ENCODE measurements around the gene NAGPA.
A peak's percentile ranks its signal among the peaks of the same experiment; 100 is the strongest.
"Not testable (repeated sequence)": the region's sequence is repeated elsewhere in the genome, so short reads cannot be mapped to it uniquely, and the experiment has no call there.

The NAGPA gene

DNA sequence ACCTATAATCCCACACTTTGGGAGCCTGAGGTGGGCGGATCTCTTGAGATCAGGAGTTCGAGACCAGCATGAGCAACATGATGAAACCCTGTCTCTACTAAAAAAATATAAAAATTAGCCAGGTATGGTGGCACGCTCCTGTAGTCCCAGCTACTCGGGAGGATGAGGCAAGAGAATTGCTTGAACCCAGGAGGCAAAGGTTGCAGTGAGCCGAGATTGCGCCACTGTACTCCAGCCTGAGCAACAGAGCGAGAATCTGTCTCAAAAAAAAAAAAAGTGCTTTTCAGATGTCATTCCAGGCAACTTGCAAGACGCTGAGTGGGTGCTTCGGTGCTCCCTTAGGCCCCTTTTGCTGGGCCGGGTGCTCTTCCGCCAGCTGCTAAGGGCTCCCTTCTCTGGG is 10.8 kb upstream of the NAGPA start:
- not testable (repeated sequence) for H3K9ac ChIP-seq (ENCODE audit: low read depth in 1 of 2, low read length in 2 of 2); H3K4me1 ChIP-seq (ENCODE audit: control insufficient read depth in 1 of 2, insufficient read depth in 2 of 2, low read length in 2 of 2); H3K4me3 ChIP-seq (ENCODE audit: low read depth in 1 of 2, low read length in 2 of 2); H3K27ac ChIP-seq (ENCODE audit: low read depth, low read length); H3K9me3 ChIP-seq (ENCODE audit: control insufficient read depth in 1 of 2, low read length in 2 of 2); H3K27me3 ChIP-seq (ENCODE audit: control insufficient read depth in 1 of 2, insufficient read depth in 2 of 2, low read length in 2 of 2); H3K36me3 ChIP-seq (ENCODE audit: control insufficient read depth in 1 of 2, insufficient read depth in 2 of 2, low read length in 2 of 2)

GRCh38 chr16:5044011-5044540 is 10.3 kb upstream of the NAGPA start:
- H3K9ac ChIP-seq (ENCODE audit: low read depth in 1 of 2, low read length in 2 of 2): no peak overlapping the region
- no peaks in the 10 kb centered on the region for H3K36me3 ChIP-seq (ENCODE audit: control insufficient read depth in 1 of 2, insufficient read depth in 2 of 2, low read length in 2 of 2)
- H3K4me3 ChIP-seq (ENCODE audit: low read depth in 1 of 2, low read length in 2 of 2): no peak overlapping the region
- H3K27me3 ChIP-seq (ENCODE audit: control insufficient read depth in 1 of 2, insufficient read depth in 2 of 2, low read length in 2 of 2): peaks cover 0 to 3% of the 10 kb centered on the region in 2 donors
- H3K9me3 ChIP-seq (ENCODE audit: control insufficient read depth in 1 of 2, low read length in 2 of 2): no peaks in the 10 kb centered on the region
- no peaks in the 10 kb centered on the region for H3K4me1 ChIP-seq (ENCODE audit: control insufficient read depth in 1 of 2, insufficient read depth in 2 of 2, low read length in 2 of 2)
- H3K27ac ChIP-seq (ENCODE audit: low read depth, low read length): no peak overlapping the region

GRCh38 chr16:5042574-5043171 is 8.9 kb upstream of the NAGPA start:
- H3K9ac ChIP-seq (ENCODE audit: low read depth in 1 of 2, low read length in 2 of 2): no peak overlapping the region
- peaks cover 0 to 3% of the 10 kb centered on the region in 2 donors for H3K27me3 ChIP-seq (ENCODE audit: control insufficient read depth in 1 of 2, insufficient read depth in 2 of 2, low read length in 2 of 2)
- H3K27ac ChIP-seq (ENCODE audit: low read depth, low read length): no peak overlapping the region
- H3K4me1 ChIP-seq (ENCODE audit: control insufficient read depth in 1 of 2, insufficient read depth in 2 of 2, low read length in 2 of 2): no peaks in the 10 kb centered on the region
- H3K36me3 ChIP-seq (ENCODE audit: control insufficient read depth in 1 of 2, insufficient read depth in 2 of 2, low read length in 2 of 2): no peaks in the 10 kb centered on the region
- no peaks in the 10 kb centered on the region for H3K9me3 ChIP-seq (ENCODE audit: control insufficient read depth in 1 of 2, low read length in 2 of 2)
- no peak overlapping the region for H3K4me3 ChIP-seq (ENCODE audit: low read depth in 1 of 2, low read length in 2 of 2)

DNA sequence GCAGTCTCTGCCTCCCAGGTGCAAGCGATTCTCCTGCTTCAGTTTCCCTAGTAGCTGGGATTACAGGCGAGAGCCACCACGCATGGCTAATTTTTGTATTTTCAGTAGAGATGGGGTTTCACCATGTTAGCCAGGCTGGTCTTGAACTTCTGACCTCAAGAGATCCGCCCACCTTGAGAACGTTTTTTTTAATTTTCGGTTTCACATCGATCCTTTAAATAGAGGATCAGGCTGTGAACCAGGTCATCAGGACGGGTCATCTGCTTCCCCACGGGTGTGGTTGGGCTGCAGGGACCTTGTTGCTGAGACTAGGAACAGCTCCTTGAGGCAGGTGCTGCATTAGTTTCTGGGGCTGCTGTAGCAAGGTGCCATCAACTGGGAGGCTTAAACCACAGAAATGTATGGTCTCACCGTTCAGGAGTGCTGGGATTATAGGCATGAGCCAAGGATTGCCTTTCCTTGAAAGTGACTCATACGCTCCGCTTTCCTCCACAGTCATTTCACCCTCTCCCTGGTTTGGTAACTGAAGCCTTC is 7.9 kb upstream of the NAGPA start:
- no peaks in the 10 kb centered on the region for H3K36me3 ChIP-seq (ENCODE audit: control insufficient read depth in 1 of 2, insufficient read depth in 2 of 2, low read length in 2 of 2)
- no peak overlapping the region for H3K4me3 ChIP-seq (ENCODE audit: low read depth in 1 of 2, low read length in 2 of 2)
- H3K27ac ChIP-seq (ENCODE audit: low read depth, low read length): no peak overlapping the region
- no peaks in the 10 kb centered on the region for H3K9me3 ChIP-seq (ENCODE audit: control insufficient read depth in 1 of 2, low read length in 2 of 2)
- no peaks in the 10 kb centered on the region for H3K4me1 ChIP-seq (ENCODE audit: control insufficient read depth in 1 of 2, insufficient read depth in 2 of 2, low read length in 2 of 2)
- H3K9ac ChIP-seq (ENCODE audit: low read depth in 1 of 2, low read length in 2 of 2): no peak overlapping the region
- H3K27me3 ChIP-seq (ENCODE audit: control insufficient read depth in 1 of 2, insufficient read depth in 2 of 2, low read length in 2 of 2): peaks cover 0 to 3% of the 10 kb centered on the region in 2 donors

DNA sequence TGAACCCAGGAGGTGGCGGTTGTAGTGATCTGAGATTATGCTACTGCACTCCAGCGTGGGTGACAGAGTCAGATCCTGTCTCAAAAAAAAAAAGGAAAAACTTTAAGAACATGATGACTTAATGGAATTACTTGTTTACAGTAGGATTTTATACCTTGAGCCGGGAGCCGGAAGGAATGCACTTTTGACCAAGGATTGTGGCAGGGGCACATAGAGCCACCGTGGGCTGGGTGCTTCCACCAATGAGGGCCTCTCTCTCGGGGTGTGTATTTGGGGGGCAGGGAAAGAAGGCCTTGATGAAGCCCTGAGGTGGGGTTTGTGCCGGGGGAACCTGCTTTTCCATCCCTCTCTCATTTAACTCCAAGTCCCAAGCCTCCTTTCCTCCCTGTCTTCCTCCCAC is 6.7 kb upstream of the NAGPA start:
- H3K4me3 ChIP-seq (ENCODE audit: low read depth in 1 of 2, low read length in 2 of 2): no peak overlapping the region
- no peaks in the 10 kb centered on the region for H3K4me1 ChIP-seq (ENCODE audit: control insufficient read depth in 1 of 2, insufficient read depth in 2 of 2, low read length in 2 of 2)
- H3K9ac ChIP-seq (ENCODE audit: low read depth in 1 of 2, low read length in 2 of 2): no peak overlapping the region
- no peak overlapping the region for H3K27ac ChIP-seq (ENCODE audit: low read depth, low read length)
- H3K9me3 ChIP-seq (ENCODE audit: control insufficient read depth in 1 of 2, low read length in 2 of 2): no peaks in the 10 kb centered on the region
- H3K36me3 ChIP-seq (ENCODE audit: control insufficient read depth in 1 of 2, insufficient read depth in 2 of 2, low read length in 2 of 2): no peaks in the 10 kb centered on the region
- peaks cover 0 to 3% of the 10 kb centered on the region in 2 donors for H3K27me3 ChIP-seq (ENCODE audit: control insufficient read depth in 1 of 2, insufficient read depth in 2 of 2, low read length in 2 of 2)

DNA sequence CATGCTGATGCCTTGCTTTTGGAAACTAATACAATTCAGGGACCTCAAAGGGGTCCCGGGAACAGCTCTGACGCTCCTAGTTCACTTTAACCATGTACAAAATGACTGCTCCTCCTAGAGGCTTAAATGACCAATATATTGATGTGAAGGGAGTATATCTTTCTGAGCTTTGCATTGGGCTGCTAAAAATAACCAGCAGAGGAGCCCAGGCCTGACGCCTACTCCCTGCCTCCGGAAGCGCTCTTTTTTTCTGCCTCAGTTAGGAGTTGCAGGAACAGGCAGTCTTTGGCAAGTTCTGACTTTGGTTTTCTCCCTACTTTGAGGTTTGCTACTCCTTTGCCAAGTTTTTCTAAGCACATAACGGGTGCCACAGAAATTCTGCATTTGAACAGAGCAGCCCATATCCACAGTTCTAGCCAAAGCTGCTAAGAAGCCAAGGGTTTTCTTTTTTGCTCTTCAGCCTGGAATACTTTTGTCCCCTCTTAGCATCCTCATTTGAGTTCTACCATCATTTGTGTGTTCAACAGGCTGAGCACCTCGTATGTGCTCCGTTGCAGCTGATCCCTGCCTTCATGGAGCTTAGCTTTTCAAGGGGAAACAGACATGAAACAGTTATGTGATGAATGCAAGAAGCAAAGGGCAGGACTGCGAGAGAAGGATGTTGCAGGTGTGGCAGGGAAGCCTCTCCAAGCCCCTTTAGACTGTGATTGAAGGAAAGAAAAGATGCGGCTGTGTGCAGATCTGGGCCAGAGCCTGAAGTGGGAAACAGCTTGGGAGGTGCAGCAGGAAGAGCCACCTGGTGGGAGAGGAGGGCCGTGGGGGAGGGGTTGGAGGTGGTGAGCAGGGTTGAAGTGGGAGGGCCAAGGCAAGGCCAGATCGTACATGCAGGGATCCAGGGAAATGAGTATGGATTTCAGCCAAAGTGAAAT is 2.8 kb upstream of the NAGPA start:
- Histone ChIP-seq H3K27ac (ENCODE audit: low read depth, low read length) (no peak overlapping the region), H3K9me3 (ENCODE audit: control insufficient read depth in 1 of 2, low read length in 2 of 2) (no peaks in the 10 kb centered on the region), H3K9ac (ENCODE audit: low read depth in 1 of 2, low read length in 2 of 2) (no peak overlapping the region), H3K36me3 (ENCODE audit: control insufficient read depth in 1 of 2, insufficient read depth in 2 of 2, low read length in 2 of 2) (peaks cover 0 to under 1% of the 10 kb centered on the region in 2 donors), H3K4me3 (ENCODE audit: low read depth in 1 of 2, low read length in 2 of 2) (no peak overlapping the region), H3K4me1 (ENCODE audit: control insufficient read depth in 1 of 2, insufficient read depth in 2 of 2, low read length in 2 of 2) (peaks cover 16 to 17% of the 10 kb centered on the region in 2 donors), H3K27me3 (ENCODE audit: control insufficient read depth in 1 of 2, insufficient read depth in 2 of 2, low read length in 2 of 2) (peaks cover 0 to 3% of the 10 kb centered on the region in 2 donors)

GRCh38 chr16:5035909-5036227 is 2.1 kb upstream of the NAGPA start:
- Histone ChIP-seq H3K4me1 (ENCODE audit: control insufficient read depth in 1 of 2, insufficient read depth in 2 of 2, low read length in 2 of 2) (peaks cover 16 to 17% of the 10 kb centered on the region in 2 donors), H3K36me3 (ENCODE audit: control insufficient read depth in 1 of 2, insufficient read depth in 2 of 2, low read length in 2 of 2) (peaks cover 0 to 4% of the 10 kb centered on the region in 2 donors), H3K4me3 (ENCODE audit: low read depth in 1 of 2, low read length in 2 of 2) (no peak overlapping the region), H3K9ac (ENCODE audit: low read depth in 1 of 2, low read length in 2 of 2) (no peak overlapping the region), H3K27ac (ENCODE audit: low read depth, low read length) (no peak overlapping the region), H3K9me3 (ENCODE audit: control insufficient read depth in 1 of 2, low read length in 2 of 2) (no peaks in the 10 kb centered on the region), H3K27me3 (ENCODE audit: control insufficient read depth in 1 of 2, insufficient read depth in 2 of 2, low read length in 2 of 2) (no peaks in the 10 kb centered on the region)

- H3K36me3 ChIP-seq (ENCODE audit: control insufficient read depth in 1 of 2, insufficient read depth in 2 of 2, low read length in 2 of 2): peaks cover 4 to 8% of the 10 kb centered on the region in 2 donors
- peak overlapping the region; percentile 48 to 71 for H3K9ac ChIP-seq (ENCODE audit: low read depth in 1 of 2, low read length in 2 of 2)
- peak overlapping the region; percentile 82 to 95 for H3K4me3 ChIP-seq (ENCODE audit: low read depth in 1 of 2, low read length in 2 of 2)
- no peaks in the 10 kb centered on the region for H3K9me3 ChIP-seq (ENCODE audit: control insufficient read depth in 1 of 2, low read length in 2 of 2)
- peaks cover 16 to 17% of the 10 kb centered on the region in 2 donors for H3K4me1 ChIP-seq (ENCODE audit: control insufficient read depth in 1 of 2, insufficient read depth in 2 of 2, low read length in 2 of 2)
- no peak overlapping the region for H3K27ac ChIP-seq (ENCODE audit: low read depth, low read length)
- no peaks in the 10 kb centered on the region for H3K27me3 ChIP-seq (ENCODE audit: control insufficient read depth in 1 of 2, insufficient read depth in 2 of 2, low read length in 2 of 2)
Measured at GRCh38 chr16:5034167-5034523, 410 bp upstream of the NAGPA start.

GRCh38 chr16:5032748-5033167 is 977 bp downstream of the NAGPA start:
- Histone ChIP-seq H3K9me3 (ENCODE audit: control insufficient read depth in 1 of 2, low read length in 2 of 2) (no peaks in the 10 kb centered on the region), H3K4me3 (ENCODE audit: low read depth in 1 of 2, low read length in 2 of 2) (peak overlapping the region; percentile 82 to 95), H3K27me3 (ENCODE audit: control insufficient read depth in 1 of 2, insufficient read depth in 2 of 2, low read length in 2 of 2) (no peaks in the 10 kb centered on the region), H3K4me1 (ENCODE audit: control insufficient read depth in 1 of 2, insufficient read depth in 2 of 2, low read length in 2 of 2) (peaks cover 16 to 17% of the 10 kb centered on the region in 2 donors), H3K27ac (ENCODE audit: low read depth, low read length) (peak overlapping the region; percentile 61), H3K36me3 (ENCODE audit: control insufficient read depth in 1 of 2, insufficient read depth in 2 of 2, low read length in 2 of 2) (peaks cover 8 to 12% of the 10 kb centered on the region in 2 donors), H3K9ac (ENCODE audit: low read depth in 1 of 2, low read length in 2 of 2) (peak overlapping the region; percentile 48 to 71)

- no peak overlapping the region for H3K9ac ChIP-seq (ENCODE audit: low read depth in 1 of 2, low read length in 2 of 2)
Measured at GRCh38 chr16:5031601-5032000, 2.1 kb downstream of the NAGPA start.

More at GRCh38 chr16:5031601-5032000, 2.1 kb downstream of the NAGPA start:
- Histone ChIP-seq H3K36me3 (ENCODE audit: control insufficient read depth in 1 of 2, insufficient read depth in 2 of 2, low read length in 2 of 2) (peaks cover 8 to 18% of the 10 kb centered on the region in 2 donors), H3K27me3 (ENCODE audit: control insufficient read depth in 1 of 2, insufficient read depth in 2 of 2, low read length in 2 of 2) (no peaks in the 10 kb centered on the region), H3K9me3 (ENCODE audit: control insufficient read depth in 1 of 2, low read length in 2 of 2) (no peaks in the 10 kb centered on the region), H3K4me1 (ENCODE audit: control insufficient read depth in 1 of 2, insufficient read depth in 2 of 2, low read length in 2 of 2) (peaks cover 16 to 17% of the 10 kb centered on the region in 2 donors), H3K4me3 (ENCODE audit: low read depth in 1 of 2, low read length in 2 of 2) (no peak overlapping the region), H3K27ac (ENCODE audit: low read depth, low read length) (no peak overlapping the region)

Measured in duodenal mucosa (tissue), 2 donors.